C4-2B (cell line): ENCODE data around the gene ANKRD39.

Experiments used
- CTCF ChIP-seq: fragments of 450-650 bp; conservative IDR thresholded peaks from 2 replicates; pipeline ENCODE4 v1.5.1; 2017; ENCODE audit warnings: mild to moderate bottlenecking
- ZFX ChIP-seq: fragments of 450-650 bp; IDR thresholded peaks from 2 replicates; pipeline ENCODE4 v1.6.1; 2017

GRCh38 chr2:96856776-96857666 lies 795 bp downstream of the ANKRD39 start:
- TF ChIP-seq CTCF (no peak), ZFX (no peak)
